ENCODE data around the gene LIN7C.

Gene LIN7C

DNA sequence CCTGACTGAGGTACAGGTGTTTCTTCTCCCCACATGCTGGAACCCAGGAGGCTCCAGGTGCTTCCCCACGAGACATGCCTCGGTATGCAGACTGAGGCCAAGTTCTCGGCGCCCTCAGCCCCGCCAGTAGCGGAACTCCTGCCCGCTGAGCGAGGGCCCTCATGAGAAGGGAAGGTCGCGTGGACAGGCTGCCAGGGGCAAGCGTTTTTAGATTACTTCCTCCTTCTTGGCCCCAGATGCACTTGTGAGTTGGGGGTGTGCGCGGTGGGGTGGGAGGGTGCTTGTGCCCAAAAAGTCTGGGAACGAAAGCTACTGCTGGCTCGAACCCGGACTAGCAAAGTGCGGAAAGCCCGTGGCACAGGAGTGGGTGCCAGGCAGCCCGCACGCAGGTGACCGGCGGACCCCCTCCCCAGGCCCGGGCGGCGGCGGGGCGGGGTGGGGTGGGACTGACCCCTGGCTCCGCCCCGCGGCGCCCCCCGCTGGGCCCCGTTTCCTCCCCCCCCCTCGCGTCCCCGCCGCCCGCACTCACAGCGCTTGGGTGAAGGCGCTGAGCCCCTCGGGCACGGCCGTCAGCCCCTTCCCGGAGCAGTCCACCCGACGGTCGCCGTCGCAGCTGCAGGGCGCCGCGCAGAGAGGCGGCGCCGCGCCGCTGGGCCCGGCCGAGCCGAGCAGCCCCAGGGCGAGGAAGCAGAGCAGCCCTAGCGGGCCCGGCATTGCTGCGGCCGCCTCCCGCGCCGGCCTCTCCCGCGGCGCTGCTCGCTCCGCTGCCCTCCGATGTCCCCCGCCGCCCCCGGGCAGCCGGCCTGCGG lies 34.8 kb downstream of the LIN7C start:
- TF ChIP-seq FOXP2 (optimal IDR thresholded peaks at IDR 0.05; ENCODE audit: borderline replicate concordance, extremely low read depth, extremely low read length, insufficient read depth) (no peak), TAF1 (IDR thresholded peaks at IDR 0.05; ENCODE audit: borderline replicate concordance, insufficient read depth, low read length) (peak; percentile 49; the same call in 1 of the 2 replicates), SIN3A (IDR thresholded peaks at IDR 0.05; ENCODE audit: borderline replicate concordance, insufficient read depth, low read length) (no peak), POLR2AphosphoS5 (IDR thresholded peaks at IDR 0.05; ENCODE audit: low read depth, low read length) (no peak)
- TF ChIP-seq, protein P1, sequence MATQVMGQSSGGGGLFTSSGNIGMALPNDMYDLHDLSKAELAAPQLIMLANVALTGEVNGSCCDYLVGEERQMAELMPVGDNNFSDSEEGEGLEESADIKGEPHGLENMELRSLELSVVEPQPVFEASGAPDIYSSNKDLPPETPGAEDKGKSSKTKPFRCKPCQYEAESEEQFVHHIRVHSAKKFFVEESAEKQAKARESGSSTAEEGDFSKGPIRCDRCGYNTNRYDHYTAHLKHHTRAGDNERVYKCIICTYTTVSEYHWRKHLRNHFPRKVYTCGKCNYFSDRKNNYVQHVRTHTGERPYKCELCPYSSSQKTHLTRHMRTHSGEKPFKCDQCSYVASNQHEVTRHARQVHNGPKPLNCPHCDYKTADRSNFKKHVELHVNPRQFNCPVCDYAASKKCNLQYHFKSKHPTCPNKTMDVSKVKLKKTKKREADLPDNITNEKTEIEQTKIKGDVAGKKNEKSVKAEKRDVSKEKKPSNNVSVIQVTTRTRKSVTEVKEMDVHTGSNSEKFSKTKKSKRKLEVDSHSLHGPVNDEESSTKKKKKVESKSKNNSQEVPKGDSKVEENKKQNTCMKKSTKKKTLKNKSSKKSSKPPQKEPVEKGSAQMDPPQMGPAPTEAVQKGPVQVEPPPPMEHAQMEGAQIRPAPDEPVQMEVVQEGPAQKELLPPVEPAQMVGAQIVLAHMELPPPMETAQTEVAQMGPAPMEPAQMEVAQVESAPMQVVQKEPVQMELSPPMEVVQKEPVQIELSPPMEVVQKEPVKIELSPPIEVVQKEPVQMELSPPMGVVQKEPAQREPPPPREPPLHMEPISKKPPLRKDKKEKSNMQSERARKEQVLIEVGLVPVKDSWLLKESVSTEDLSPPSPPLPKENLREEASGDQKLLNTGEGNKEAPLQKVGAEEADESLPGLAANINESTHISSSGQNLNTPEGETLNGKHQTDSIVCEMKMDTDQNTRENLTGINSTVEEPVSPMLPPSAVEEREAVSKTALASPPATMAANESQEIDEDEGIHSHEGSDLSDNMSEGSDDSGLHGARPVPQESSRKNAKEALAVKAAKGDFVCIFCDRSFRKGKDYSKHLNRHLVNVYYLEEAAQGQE (IDR thresholded peaks at IDR 0.05; ENCODE audit: insufficient read depth in 1 of 2, low read depth in 2 of 2, low read length in 2 of 2) = no peak

DNA sequence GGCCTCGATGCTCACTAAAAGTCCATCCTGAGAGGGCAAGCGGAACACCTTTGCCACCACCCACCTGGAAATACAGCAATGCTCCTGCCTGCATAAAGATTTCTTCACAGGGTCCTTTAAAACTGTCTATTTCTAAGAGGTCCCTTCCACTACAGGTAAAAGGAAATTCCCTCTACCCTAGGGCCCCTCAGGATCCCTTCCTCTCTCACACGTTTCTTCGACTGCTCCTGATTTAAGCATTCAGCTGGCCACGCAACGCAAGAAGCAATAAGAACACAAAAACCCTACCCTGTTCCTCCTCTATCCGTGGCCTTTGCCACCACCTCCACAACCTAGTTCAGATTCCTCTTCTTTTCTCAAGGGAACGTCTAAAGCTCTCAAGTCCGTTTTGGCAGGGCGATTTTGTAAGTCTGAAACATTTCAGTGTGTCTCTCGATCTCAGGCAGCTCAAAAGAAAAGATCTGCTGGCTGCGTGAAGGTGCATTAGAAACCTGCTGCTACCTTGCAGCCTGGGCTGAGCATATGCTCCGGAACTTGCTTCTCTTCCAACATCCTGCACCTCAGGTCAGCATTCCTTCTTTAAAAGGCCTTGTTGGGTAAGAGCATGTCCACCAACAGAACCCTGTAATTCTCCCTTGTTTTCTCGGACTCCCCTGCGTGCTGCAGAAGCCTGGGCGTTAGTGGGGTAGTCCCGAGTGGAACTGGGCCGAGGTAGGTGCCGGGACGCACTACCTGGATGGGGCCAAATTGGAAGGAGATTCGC lies 35.6 kb downstream of the LIN7C start:
- TF ChIP-seq, protein P1 (IDR thresholded peaks at IDR 0.05; ENCODE audit: insufficient read depth in 1 of 2, low read depth in 2 of 2, low read length in 2 of 2) = no peak
- TF ChIP-seq SIN3A (IDR thresholded peaks at IDR 0.05; ENCODE audit: borderline replicate concordance, insufficient read depth, low read length) (no peak), TAF1 (IDR thresholded peaks at IDR 0.05; ENCODE audit: borderline replicate concordance, insufficient read depth, low read length) (no peak), POLR2AphosphoS5 (IDR thresholded peaks at IDR 0.05; ENCODE audit: low read depth, low read length) (no peak), FOXP2 (optimal IDR thresholded peaks at IDR 0.05; ENCODE audit: borderline replicate concordance, extremely low read depth, extremely low read length, insufficient read depth) (no peak)

DNA sequence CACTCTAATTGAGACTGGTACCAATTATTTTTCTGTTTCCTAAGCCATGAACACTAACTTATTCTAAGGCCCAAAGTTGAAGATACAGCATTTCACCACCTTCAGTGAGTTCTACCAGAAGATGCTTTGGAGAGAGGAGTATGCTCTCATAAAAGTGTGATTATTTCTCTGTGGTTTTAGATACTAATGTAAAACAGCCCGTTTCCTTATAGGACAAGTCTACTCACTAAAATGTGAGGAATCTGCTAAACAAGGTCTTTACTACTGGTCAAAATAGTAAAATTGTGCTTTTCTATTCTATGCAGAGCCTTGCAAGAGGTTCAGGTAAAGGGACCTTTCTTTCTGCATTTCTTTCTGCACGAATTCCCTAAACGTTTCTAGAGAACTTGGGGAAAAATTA lies 36.4 kb downstream of the LIN7C start:
- TF ChIP-seq TAF1 (IDR thresholded peaks at IDR 0.05; ENCODE audit: borderline replicate concordance, insufficient read depth, low read length) (no peak), SIN3A (IDR thresholded peaks at IDR 0.05; ENCODE audit: borderline replicate concordance, insufficient read depth, low read length) (no peak), FOXP2 (optimal IDR thresholded peaks at IDR 0.05; ENCODE audit: borderline replicate concordance, extremely low read depth, extremely low read length, insufficient read depth) (no peak), POLR2AphosphoS5 (IDR thresholded peaks at IDR 0.05; ENCODE audit: low read depth, low read length) (no peak)
- TF ChIP-seq, protein P1 (IDR thresholded peaks at IDR 0.05; ENCODE audit: insufficient read depth in 1 of 2, low read depth in 2 of 2, low read length in 2 of 2) = no peak

DNA sequence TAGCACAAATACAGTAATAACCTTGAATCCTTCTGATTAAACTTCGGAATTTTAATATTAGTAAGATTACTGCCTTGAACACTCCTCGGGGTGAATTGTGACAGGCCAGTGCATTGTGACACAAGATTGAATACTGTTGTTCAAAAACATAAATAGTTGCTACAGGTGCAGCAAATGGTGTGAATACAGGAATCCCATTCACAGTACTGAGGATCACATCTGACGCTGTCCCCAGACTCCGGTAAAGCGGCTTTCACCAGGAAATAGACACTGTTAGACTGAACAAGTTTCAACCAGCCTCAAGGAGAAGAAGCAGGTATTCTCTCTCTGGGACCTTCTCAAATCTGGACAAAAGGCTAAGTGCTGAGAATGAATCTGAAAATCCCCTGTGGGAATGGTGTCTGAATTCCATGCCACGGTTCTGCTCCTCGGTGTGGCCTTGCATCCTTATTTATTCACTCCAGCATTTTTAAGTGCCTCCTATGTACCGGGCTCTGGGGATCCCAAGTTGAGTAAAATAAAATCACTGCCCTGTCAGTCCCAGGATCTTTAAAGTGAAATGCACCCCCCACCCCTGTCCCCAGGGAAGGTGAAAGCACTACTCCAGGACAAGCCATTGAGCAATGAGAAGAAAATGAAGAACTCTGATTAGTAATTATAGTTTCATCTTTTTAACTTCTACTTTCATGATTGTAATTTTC lies 37.4 kb downstream of the LIN7C start:
- no peak for TF ChIP-seq SIN3A (IDR thresholded peaks at IDR 0.05; ENCODE audit: borderline replicate concordance, insufficient read depth, low read length)
- TF ChIP-seq FOXP2 (optimal IDR thresholded peaks at IDR 0.05; ENCODE audit: borderline replicate concordance, extremely low read depth, extremely low read length, insufficient read depth) = no peak
- no peak for TF ChIP-seq POLR2AphosphoS5 (IDR thresholded peaks at IDR 0.05; ENCODE audit: low read depth, low read length)

All from PFSK-1 (cell line).